CD8-positive, alpha-beta memory T cell (primary cell): Measurements from ENCODE around the gene KIF1B. TPM values are rescaled to one million over a fixed set of nuclear protein-coding genes. Genes with fewer than 3 reads are reported as not detected.
"Not testable (repeated sequence)": the region's sequence is repeated elsewhere in the genome, so short reads cannot be mapped to it uniquely, and the experiment has no call there.

Experiments used
- CTCF ChIA-PET: fragments of 350-600 bp; sonication (Branson Sonifier 250); formaldehyde crosslinking; loops from one replicate; lab custom pipeline; 2021; ENCODE audit warnings: antibody characterized with exemption; lab: Charles Lee
- POLR2A ChIA-PET: fragments of 350-600 bp; sonication (Branson Sonifier 250); formaldehyde crosslinking; loops from one replicate; lab custom pipeline; 2021; ENCODE audit warnings: antibody characterized with exemption; lab: Charles Lee
- DNase-seq, 5 donors: peaks; one replicate each; pipeline versions ENCODE4 v3.0.0 to v3.0.0-alpha.2; 2020 to 2022; ENCODE audit warnings: mixed read lengths in 1 of 5
- H3K27ac ChIP-seq: one replicate; pipeline ENCODE4 v1.7.0; 2013; ENCODE audit warnings: low read depth, mild to moderate bottlenecking, low read length, moderate library complexity
- H3K27me3 ChIP-seq: 2 replicates; pipeline ENCODE4 v1.7.0; 2013; ENCODE audit warnings: low read length, mild to moderate bottlenecking; ENCODE audit not compliant: insufficient read depth, poor library complexity, severe bottlenecking
- H3K36me3 ChIP-seq: 2 replicates; pipeline ENCODE4 v1.7.0; 2013; ENCODE audit warnings: mild to moderate bottlenecking, low read length, moderate library complexity; ENCODE audit not compliant: insufficient read depth
- H3K4me1 ChIP-seq: 2 replicates; pipeline ENCODE4 v1.7.0; 2013; ENCODE audit warnings: mild to moderate bottlenecking, low read length, moderate library complexity; ENCODE audit not compliant: insufficient read depth
- H3K4me3 ChIP-seq: 2 replicates; pipeline ENCODE4 v1.7.0; 2013; ENCODE audit warnings: mild to moderate bottlenecking, low read length
- H3K9me3 ChIP-seq: 2 replicates; pipeline ENCODE4 v1.7.0; 2013; ENCODE audit warnings: mild to moderate bottlenecking, low read length
- H3K27ac Mint-ChIP-seq, 8 donors: one replicate each; pipeline ENCODE4 v1.8.0; 2020 to 2021; ENCODE audit warnings: mixed read lengths in 8 of 8, mild to moderate bottlenecking in 6 of 8, inconsistent platforms in 3 of 8, moderate library complexity in 3 of 8
- H3K27me3 Mint-ChIP-seq, 2 donors: one replicate each; pipeline ENCODE4 v1.8.0; 2020 to 2021; ENCODE audit warnings: mixed read lengths in 2 of 2, mild to moderate bottlenecking in 1 of 2, moderate library complexity in 1 of 2
- H3K36me3 Mint-ChIP-seq, 3 donors: one replicate each; pipeline ENCODE4 v1.8.0; 2020 to 2021; ENCODE audit warnings: mixed read lengths in 3 of 3, inconsistent platforms in 1 of 3, mild to moderate bottlenecking in 1 of 3
- H3K4me1 Mint-ChIP-seq, 3 donors: one replicate each; pipeline ENCODE4 v1.8.0; 2020 to 2021; ENCODE audit warnings: mixed read lengths in 3 of 3, inconsistent platforms in 1 of 3, mild to moderate bottlenecking in 1 of 3
- H3K4me3 Mint-ChIP-seq, 7 donors: one replicate each; pipeline ENCODE4 v1.8.0; 2020 to 2021; ENCODE audit warnings: mixed read lengths in 7 of 7, mild to moderate bottlenecking in 6 of 7, moderate library complexity in 4 of 7, inconsistent platforms in 2 of 7
- H3K9me3 Mint-ChIP-seq, 5 donors: one replicate each; pipeline ENCODE4 v1.8.0; 2020 to 2022; ENCODE audit warnings: mixed read lengths in 5 of 5, mild to moderate bottlenecking in 3 of 5, moderate library complexity in 2 of 5, inconsistent platforms in 1 of 5
- polyA plus RNA-seq: library from polyadenylated mRNA; unstranded; fragments of 300-500 nt; fragmentation: Illumina TruSeq; gene quantifications from one replicate; pipeline ENCODE4 v1.2.3, GENCODE V29; 2021
- total RNA-seq, 2 experiments: library from RNA; stranded (reverse); gene quantifications; one replicate each; pipeline ENCODE4 v1.2.3, GENCODE V29; 2021

The KIF1B gene
- total and polyA plus RNA-seq, 3 experiments from 2014 or later, result 2.6 to 17.8 (median 17.5) TPM

DNA sequence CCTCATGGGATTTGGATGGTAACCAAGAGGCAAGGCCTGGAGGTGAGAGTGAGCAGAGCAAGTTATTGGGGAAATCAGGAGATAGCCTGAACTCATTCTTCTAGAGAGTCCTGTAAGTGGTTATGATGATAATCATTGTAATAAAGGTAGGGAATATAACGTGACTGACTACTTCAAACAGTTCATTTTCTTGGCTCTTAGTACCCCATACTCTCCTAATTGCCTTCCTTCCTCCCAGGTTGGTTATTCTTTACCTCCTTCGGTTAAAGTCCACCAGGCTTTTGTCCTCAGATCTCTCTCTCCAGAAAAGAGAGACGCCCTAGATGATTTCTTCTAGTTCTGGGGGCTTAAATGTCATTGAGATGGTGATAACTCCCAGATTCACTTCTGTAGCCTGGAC, 35.3 kb downstream of the KIF1B start:
- H3K9me3 ChIP-seq, result no peaks in the 10 kb centered on the region
- Mint-ChIP-seq H3K27me3 (no peaks in the 10 kb centered on the region), H3K4me3 (no peak overlapping the region), H3K36me3 (peaks cover 0 to 5% (median 0%) of the 10 kb centered on the region in 3 donors), H3K4me1 (peaks cover 3 to 8% (median 4%) of the 10 kb centered on the region in 3 donors), H3K27ac (no peak overlapping the region), H3K9me3 (no peaks in the 10 kb centered on the region)
- ChIA-PET POLR2A (no interaction called here), CTCF (no interaction called here)
- no peak for DNase-seq
- no peak overlapping the region for H3K4me3 ChIP-seq
- H3K27ac ChIP-seq, result no peak overlapping the region
- no peaks in the 10 kb centered on the region for H3K4me1 ChIP-seq
- H3K36me3 ChIP-seq, result no peaks in the 10 kb centered on the region
- no peaks in the 10 kb centered on the region for H3K27me3 ChIP-seq

- no peak overlapping the region for H3K4me3 ChIP-seq
- H3K27me3 Mint-ChIP-seq, result no peaks in the 10 kb centered on the region
- no peak overlapping the region for H3K27ac Mint-ChIP-seq
- no peak for DNase-seq
- H3K36me3 Mint-ChIP-seq, result peaks cover 0 to 4% (median 0%) of the 10 kb centered on the region in 3 donors
- H3K4me1 Mint-ChIP-seq, result peaks cover 0 to 10% (median 6%) of the 10 kb centered on the region in 3 donors
- H3K9me3 ChIP-seq, result no peaks in the 10 kb centered on the region
- no peak overlapping the region for H3K27ac ChIP-seq
- no peak overlapping the region for H3K4me3 Mint-ChIP-seq
- H3K27me3 ChIP-seq, result no peaks in the 10 kb centered on the region
- no peaks in the 10 kb centered on the region for H3K4me1 ChIP-seq
- H3K9me3 Mint-ChIP-seq, result no peaks in the 10 kb centered on the region
- H3K36me3 ChIP-seq, result no peaks in the 10 kb centered on the region
- POLR2A ChIA-PET, result no interaction called here
- CTCF ChIA-PET, result no interaction called here
Measured at GRCh38 chr1:10249808-10250457, 39.6 kb downstream of the KIF1B start.

DNA sequence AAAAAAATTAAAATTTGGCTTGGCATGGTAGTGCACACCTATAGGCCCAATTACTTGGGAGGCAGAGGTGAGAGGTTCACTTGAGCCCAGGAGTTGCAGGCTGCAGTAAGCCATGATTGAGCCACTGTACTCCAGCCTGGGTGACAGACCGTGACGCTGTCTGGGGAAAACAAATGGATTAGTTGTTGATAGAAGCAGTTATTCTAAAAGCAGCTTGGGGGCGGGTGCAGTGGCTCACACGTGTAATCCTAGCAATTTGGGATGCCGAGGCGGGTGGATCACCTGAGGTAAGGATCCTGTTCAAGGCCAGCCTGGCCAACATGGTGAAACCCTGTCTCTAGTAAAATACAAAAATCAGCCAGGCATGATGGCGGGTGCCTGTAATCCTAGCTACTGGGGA, 40.3 kb downstream of the KIF1B start:
- Histone ChIP-seq H3K27ac (no peak overlapping the region), H3K4me3 (no peak overlapping the region), H3K9me3 (no peaks in the 10 kb centered on the region), H3K36me3 (no peaks in the 10 kb centered on the region), H3K4me1 (no peaks in the 10 kb centered on the region), H3K27me3 (no peaks in the 10 kb centered on the region)
- ChIA-PET CTCF (no interaction called here), POLR2A (no interaction called here)
- no peak for DNase-seq
- Mint-ChIP-seq H3K27ac (no peak overlapping the region), H3K27me3 (no peaks in the 10 kb centered on the region), H3K36me3 (peaks cover 0 to 4% (median 0%) of the 10 kb centered on the region in 3 donors), H3K4me3 (no peak overlapping the region), H3K9me3 (no peaks in the 10 kb centered on the region), H3K4me1 (peaks cover 0 to 10% (median 6%) of the 10 kb centered on the region in 3 donors)

DNA sequence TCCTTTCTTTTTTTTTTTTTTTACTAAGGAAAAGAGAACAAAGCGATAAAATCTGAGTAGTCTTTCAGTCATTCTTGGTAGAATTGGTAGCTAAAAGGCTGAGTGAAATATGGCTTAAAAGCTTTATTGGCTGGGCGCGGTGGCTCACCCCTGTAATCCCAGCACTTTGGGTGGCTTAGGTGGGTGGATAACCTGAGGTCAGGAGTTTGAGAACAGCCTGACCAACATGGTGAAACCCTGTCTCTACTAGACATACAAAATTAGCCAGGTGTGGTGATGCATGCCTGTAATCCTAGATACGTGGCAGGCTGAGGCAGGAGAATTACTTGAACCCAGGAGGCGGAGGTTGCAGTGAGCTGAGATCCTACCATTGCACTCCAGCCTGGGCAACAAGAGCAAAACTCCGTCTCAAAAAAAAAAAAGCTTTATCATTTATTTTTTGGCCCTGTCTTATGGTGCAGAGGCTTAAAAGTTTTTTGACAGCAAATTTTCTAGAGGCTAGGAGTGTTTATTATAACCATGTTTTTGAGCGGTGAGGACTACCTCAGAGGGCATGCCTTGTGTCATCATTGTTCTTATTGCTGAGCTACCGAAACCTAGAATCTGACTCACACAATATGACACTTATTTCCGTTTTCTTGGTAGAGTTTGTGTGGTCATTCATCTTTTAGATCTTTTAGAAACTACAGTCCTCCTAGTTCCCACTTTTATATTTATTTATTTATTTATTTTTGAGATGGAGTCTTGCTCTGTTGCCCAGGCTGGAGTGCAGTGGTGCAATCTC, 41.1 kb downstream of the KIF1B start:
- DNase-seq, H3K27me3 ChIP-seq, H3K9me3 Mint-ChIP-seq, H3K36me3 ChIP-seq, H3K27ac ChIP-seq, POLR2A ChIA-PET, H3K4me1 ChIP-seq, H3K36me3 Mint-ChIP-seq, H3K27ac Mint-ChIP-seq, H3K4me3 ChIP-seq, H3K4me3 Mint-ChIP-seq, H3K27me3 Mint-ChIP-seq, H3K4me1 Mint-ChIP-seq, H3K9me3 ChIP-seq: not testable (repeated sequence)
- CTCF ChIA-PET, result interaction anchor here (1.9 kb wide), 1 partner anchor 42 kb away, joined by 7 read pairs; the partner anchor contains the start of gene KIF1B

- H3K9me3 ChIP-seq, result no peaks in the 10 kb centered on the region
- no peaks in the 10 kb centered on the region for H3K36me3 ChIP-seq
- ChIA-PET POLR2A (no interaction called here), CTCF (interaction anchor here (1.9 kb wide), 1 partner anchor 43 kb away, joined by 7 read pairs; the partner anchor contains the start of gene KIF1B)
- H3K4me3 ChIP-seq, result no peak overlapping the region
- H3K27ac ChIP-seq, result no peak overlapping the region
- H3K27me3 Mint-ChIP-seq, result no peaks in the 10 kb centered on the region
- no peak for DNase-seq
- H3K4me1 Mint-ChIP-seq, result peaks cover 2 to 10% (median 6%) of the 10 kb centered on the region in 3 donors
- no peaks in the 10 kb centered on the region for H3K9me3 Mint-ChIP-seq
- no peaks in the 10 kb centered on the region for H3K4me1 ChIP-seq
- peaks cover 0 to 6% (median 0%) of the 10 kb centered on the region in 3 donors for H3K36me3 Mint-ChIP-seq
- H3K4me3 Mint-ChIP-seq, result no peak overlapping the region
- no peaks in the 10 kb centered on the region for H3K27me3 ChIP-seq
- H3K27ac Mint-ChIP-seq, result peak overlapping the region in 1 of 8 donors; percentile 41
Measured at GRCh38 chr1:10252508-10252907, 42.1 kb downstream of the KIF1B start.

DNA sequence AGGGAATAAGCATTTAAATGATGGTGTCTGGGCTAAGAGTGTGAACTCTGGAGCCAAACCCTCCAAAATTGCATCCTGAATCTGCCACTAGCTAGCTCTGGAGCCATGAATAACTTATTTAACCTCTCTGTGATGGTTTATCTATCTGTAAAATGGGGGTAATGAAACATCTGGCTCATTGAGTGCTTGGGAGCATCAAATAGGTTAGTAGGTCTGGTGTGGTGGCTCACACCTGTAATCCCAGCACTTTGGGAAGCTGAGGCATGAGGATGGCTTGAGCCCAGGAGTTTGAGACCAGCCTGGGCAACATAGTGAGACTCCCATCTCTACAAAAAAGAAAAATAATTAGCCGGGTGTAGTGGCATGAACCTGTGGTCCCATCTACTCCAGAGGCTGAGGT, 42.8 kb downstream of the KIF1B start:
- Histone ChIP-seq H3K27ac (no peak overlapping the region), H3K4me1 (no peaks in the 10 kb centered on the region), H3K9me3 (no peaks in the 10 kb centered on the region), H3K27me3 (no peaks in the 10 kb centered on the region), H3K36me3 (no peaks in the 10 kb centered on the region), H3K4me3 (no peak overlapping the region)
- POLR2A ChIA-PET, result no interaction called here
- H3K27ac Mint-ChIP-seq, result no peak overlapping the region
- H3K36me3 Mint-ChIP-seq, result peaks cover 0 to 12% (median 3%) of the 10 kb centered on the region in 3 donors
- no peak for DNase-seq
- H3K9me3 Mint-ChIP-seq, result no peaks in the 10 kb centered on the region
- CTCF ChIA-PET, result interaction anchor here (1.9 kb wide), 1 partner anchor 43 kb away, joined by 7 read pairs; the partner anchor contains the start of gene KIF1B
- no peak overlapping the region for H3K4me3 Mint-ChIP-seq
- H3K27me3 Mint-ChIP-seq, result no peaks in the 10 kb centered on the region
- H3K4me1 Mint-ChIP-seq, result peaks cover 2 to 10% (median 6%) of the 10 kb centered on the region in 3 donors

- peaks cover 2 to 10% (median 6%) of the 10 kb centered on the region in 3 donors for H3K4me1 Mint-ChIP-seq
- DNase-seq, result no peak
- no peak overlapping the region for H3K4me3 Mint-ChIP-seq
- no peaks in the 10 kb centered on the region for H3K9me3 Mint-ChIP-seq
- peak overlapping the region in 1 of 8 donors; percentile 47 for H3K27ac Mint-ChIP-seq
- CTCF ChIA-PET, result interaction anchor here (1.2 kb wide), 1 partner anchor 26 kb away, joined by 3 read pairs; no protein-coding TSS in a partner anchor
- H3K27me3 Mint-ChIP-seq, result no peaks in the 10 kb centered on the region
- POLR2A ChIA-PET, result no interaction called here
- Histone ChIP-seq H3K36me3 (no peaks in the 10 kb centered on the region), H3K4me3 (no peak overlapping the region), H3K27me3 (no peaks in the 10 kb centered on the region), H3K9me3 (no peaks in the 10 kb centered on the region), H3K4me1 (no peaks in the 10 kb centered on the region), H3K27ac (no peak overlapping the region)
- H3K36me3 Mint-ChIP-seq, result peaks cover 0 to 17% (median 7%) of the 10 kb centered on the region in 3 donors
Measured at GRCh38 chr1:10253755-10254154, 43.4 kb downstream of the KIF1B start.

DNA sequence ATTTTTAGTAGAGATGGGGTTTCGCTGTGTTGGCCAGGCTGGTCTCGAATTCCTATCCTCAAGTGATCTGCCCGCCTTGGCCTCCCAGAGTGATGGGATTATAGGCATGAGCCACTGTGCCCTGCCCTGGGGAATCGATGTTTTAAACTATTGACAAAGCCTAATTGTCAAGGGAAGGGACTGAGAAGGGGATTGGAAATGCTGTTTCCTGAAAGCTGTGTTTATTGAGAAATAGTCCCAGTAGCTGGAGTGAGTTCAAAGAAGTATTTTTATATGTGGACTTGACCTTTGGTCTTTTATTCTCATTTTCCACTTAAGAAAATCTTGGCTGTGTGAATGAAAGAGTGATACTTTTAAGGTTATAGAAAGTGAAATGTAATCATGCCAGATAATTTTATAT, 47.5 kb downstream of the KIF1B start:
- Histone ChIP-seq H3K27me3 (no peaks in the 10 kb centered on the region), H3K27ac (no peak overlapping the region), H3K4me3 (no peak overlapping the region), H3K4me1 (no peaks in the 10 kb centered on the region), H3K9me3 (no peaks in the 10 kb centered on the region), H3K36me3 (no peaks in the 10 kb centered on the region)
- no peaks in the 10 kb centered on the region for H3K27me3 Mint-ChIP-seq
- H3K27ac Mint-ChIP-seq, result peak overlapping the region in 1 of 8 donors; percentile 63
- POLR2A ChIA-PET, result no interaction called here
- DNase-seq, result no peak
- peaks cover 2 to 10% (median 6%) of the 10 kb centered on the region in 3 donors for H3K4me1 Mint-ChIP-seq
- no peaks in the 10 kb centered on the region for H3K9me3 Mint-ChIP-seq
- CTCF ChIA-PET, result interaction anchor here (0.6 kb wide), 1 partner anchor 11 kb away, joined by 3 read pairs; no protein-coding TSS in a partner anchor
- peaks cover 6 to 34% (median 21%) of the 10 kb centered on the region in 3 donors for H3K36me3 Mint-ChIP-seq
- no peak overlapping the region for H3K4me3 Mint-ChIP-seq
